NCI-H748 (cell line): ENCODE measurements around the gene ERCC3.
A peak's percentile ranks its signal among the peaks of the same experiment; 100 is the strongest.

Experiments
- DNase-seq: peaks from one replicate; lab custom pipeline; 2025; ENCODE audit not compliant: unreplicated experiment; lab: John Stamatoyannopoulos, UW

Gene ERCC3

DNA sequence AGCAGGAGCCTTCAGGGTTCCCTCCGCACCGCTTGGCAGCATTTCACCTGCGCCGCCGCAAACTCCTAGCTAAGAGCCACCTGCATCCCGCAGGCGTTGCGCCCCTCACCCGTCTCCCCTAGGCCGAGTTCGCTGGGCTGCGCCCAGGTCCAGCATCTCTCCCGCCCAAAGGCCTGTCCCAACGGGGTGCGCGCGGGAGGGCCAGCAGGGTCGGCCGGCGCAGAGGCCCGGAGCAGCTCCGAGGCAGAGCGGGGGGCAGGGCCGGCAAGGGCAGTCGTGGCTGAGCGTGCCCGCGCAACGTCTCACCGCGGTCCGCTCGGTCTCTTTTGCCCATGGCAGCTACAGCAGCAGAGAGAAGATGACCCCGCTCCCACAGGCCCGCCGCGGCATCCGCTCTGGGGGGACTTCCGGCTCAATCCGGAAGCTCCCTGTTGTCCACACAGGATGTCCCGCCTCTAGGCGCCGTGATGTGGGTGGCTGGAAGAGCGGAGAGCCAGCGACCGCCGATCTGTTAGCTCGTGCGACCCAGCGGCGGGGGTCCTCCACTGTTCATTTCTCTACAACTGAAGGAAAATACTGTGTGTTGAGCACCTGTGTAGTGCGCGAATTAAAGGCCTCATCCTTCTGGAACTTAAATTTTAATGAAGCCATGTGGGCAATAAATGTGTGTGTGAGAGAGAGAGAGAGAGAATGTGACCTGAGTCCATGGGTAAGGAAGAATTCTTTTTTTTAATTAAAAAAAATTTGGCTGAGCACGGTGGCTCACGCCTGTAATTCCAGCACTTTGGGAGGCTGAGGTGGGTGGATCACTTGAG, at the start of gene ERCC3:
Gene ERCC3 (minus strand): TSS at position 397 of the 815 bp plus-strand sequence. CDS start 63 bp downstream, at position 334.
- peak; percentile 88 for DNase-seq

DNA sequence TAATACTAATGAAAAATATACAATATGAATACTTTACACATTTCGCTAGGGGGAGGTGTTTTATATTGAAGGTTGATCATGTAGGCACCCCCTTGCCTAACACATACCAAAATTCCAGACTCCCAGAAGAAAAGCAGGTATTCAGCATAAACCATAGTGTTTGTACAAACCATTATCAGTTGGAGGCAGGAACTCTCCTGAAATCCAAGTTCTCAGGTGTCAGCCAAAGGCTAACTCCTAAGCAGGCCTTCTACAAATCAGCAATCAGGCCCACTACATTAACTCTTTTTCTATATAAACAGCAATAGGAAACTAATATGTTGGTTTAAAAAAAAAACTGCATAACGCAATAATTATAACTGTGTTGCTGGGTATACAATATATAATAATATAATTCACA, 49.3 kb upstream of the ERCC3 start:
- no peak for DNase-seq

DNA sequence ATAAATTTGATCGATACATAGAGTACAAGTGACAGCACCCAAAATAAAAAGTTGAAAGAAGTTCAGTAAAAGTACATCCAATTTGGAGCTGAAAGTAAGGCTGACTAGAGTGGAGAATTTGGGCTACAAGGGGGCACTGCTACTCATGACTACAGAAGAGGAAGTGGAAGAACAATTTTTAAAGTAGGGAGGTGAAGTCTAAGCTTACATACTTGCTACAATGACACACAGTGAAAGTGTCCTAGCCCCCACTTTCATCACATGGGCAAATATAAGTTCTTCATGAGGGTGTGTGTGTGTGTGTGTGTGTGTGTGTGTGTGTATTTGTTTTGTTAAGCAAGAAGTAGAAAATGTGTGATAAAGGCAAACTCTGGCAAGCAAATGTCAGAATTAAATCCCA, 48.2 kb upstream of the ERCC3 start:
- DNase-seq: no peak

DNA sequence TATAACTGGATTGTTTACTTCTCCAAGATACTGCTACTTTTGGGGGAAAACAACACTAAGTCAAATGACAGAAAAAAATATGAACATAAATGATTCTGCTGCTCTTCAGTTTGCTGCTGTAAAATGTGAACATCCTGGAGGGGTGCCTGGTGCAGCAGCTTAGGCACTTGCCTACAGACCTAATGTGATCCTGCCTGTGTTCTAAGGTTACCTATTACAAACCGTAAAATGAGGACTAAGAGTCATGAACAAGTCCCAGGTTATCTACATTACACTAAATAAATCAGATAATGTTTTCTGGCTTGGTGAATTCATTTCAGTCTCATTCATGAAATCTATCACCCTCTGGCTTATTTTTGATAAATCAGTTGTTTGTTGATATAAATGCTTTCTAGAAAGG, 38.4 kb upstream of the ERCC3 start:
- no peak for DNase-seq

DNA sequence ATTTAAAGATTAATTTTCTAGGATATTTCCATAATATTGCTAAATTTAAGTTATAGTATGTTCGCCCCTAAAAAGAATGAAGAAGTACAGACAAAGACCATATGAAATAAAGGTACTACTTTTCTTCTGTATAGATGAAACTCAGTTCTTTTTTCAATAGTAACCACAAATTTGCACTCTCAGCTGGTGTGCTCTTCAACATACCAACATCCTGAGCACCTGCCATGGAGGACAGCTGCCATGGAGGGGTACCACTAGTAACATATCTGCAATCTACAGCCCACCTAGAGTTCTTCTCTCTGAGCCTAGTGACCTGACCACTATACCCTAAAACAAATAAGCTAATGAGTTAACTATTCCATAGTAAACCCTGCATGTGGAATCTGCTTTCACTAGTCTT, 36.8 kb upstream of the ERCC3 start:
- no peak for DNase-seq

DNA sequence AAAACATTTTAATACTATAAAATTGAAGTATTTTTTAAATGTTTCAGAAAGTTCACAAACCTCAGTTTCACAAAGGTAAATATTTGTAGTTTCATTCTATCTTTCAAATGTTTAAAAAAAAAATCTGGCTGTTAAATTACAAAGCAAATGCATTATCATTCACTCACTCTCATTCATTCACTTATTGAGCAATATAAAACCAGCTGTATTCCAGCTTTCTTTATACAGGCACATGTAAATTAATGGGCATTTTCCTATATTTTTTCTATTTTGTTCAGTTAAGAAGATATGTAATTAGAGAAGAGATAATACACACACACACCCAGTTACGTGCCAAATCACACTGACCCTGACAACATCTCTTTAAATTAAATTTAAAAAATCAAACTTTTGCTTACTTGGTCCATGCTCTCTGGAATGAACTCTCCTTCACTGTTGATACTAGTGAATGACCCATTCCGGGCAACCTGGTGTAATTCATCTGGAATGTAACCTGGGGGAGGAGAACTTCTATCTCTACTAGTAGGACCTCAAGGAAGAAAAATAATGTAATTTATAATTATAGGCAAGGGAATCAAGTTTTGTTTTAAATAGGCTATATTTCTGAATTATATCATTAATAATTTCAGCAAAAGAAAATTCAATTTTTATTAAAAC, 32.5 kb upstream of the ERCC3 start:
- DNase-seq: no peak

DNA sequence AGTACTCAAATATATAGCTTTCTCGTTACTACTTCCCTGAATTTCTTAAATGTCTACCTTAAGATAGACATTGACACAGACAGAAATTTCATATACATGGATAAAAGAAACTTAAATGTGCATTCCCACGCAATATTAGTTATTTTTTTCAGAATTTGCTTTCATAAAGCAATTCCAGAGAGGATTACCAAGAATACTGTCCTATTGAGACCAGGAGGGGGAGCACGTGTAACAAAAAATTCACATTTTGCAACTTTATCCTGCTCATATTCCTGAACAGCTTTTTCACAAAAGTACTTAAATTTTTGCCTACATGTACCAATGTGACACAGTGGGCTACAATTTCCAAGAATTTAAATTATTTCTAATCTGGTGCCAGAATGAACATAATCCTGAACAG, 30.7 kb upstream of the ERCC3 start:
- DNase-seq: peak; percentile 1

DNA sequence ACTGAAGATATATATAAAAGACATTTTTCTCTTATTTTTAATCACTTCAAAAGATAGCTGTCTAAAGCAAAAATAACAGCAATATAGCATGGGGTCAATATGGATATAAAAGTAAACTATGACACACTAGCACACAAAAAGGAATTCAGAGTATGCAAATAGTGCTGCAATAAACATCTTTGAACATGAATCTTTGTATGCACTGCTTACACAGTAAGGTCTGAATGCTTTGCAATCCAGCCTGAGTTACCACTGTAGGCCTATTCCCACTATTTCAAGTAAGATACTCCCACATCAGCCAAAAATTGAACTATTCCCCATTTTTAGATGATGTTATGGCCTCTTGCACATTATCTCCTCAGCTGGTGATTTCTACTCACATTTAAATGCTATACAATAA, 27.4 kb upstream of the ERCC3 start:
- no peak for DNase-seq

DNA sequence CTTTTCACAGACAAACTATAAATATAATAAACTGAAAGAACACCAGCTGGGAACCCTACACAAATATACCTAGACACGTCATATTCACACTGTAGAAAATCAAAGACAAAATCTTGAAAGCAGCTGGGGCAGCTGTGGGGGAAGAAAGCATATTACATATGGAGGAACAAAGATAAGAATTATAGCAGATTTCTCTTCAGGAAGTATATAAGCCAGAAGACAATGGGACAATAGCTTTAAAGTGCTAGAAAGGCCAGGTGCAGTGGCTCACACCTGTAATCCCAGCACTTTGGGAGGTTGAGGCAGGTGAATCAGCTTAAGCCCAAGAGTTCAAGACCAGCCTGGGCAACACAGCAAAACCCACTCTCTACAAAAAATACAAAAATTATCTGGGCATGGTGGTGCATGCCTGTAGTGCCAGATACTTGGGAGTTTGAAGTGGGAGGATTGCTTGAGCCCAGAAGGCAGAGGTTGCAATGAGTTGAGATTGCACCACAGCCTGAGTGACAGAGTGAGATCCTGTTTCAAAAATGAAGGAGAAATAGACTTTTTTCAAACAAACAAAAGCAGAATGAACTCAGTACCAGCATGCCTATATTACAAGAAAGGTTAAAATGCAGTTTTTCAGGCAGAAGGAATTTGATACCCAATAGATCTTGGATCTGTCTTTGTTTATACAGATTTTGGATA, 26.8 kb upstream of the ERCC3 start:
- no peak for DNase-seq

DNA sequence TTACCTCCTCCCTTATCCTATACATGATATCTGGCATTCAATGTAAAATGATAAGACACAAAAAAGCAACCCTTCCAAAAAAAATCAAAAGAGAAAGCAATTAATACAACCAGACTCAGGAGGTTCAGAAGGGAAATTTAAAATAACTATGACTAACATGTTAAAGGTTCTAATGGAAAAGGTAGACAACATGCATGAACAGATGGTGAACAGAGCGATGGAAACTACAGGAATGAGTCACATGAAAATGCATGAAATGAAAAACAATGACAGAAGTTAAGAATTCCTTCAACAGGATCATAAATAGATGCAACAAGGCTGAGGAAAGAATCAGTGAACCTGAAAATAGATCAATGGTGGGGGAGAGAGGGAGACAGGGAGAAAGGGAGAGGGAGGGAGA, 26.1 kb upstream of the ERCC3 start:
- DNase-seq: no peak

DNA sequence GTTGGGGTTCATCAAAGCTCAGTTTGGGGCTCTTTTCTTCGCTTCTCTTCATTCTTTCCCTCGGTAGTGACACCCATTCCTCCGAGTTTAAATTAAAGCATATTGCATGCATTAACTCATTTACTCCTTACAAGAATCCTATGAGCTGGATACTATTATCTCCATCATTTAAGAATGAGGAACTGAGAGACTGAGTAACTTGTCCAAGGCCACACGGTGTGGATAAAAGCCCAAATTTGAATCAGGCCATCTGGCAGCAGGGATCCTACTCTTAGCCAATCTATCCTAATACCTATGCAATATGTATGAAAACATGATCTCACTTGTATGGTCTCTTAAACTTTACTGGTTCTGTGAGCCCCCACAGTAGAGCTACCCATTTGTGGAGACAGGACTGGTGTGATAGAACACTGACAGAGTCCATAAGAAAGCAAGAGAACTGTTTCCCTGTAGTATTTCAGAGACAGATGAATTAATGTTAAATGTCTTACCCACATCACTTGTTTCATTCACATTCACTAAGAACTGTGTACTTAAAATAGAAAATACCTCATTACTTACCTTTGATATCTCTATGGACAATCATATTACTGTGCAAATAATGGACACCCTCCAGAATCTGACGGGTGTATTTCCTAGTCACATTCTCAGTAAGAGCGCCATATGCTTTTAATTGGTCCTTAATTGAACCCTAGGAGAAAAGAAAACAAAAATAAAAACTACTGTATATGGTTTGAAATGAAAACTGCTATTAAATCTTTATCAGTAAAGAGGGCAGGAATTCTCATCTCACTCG, 20.4 kb upstream of the ERCC3 start:
- DNase-seq: no peak

DNA sequence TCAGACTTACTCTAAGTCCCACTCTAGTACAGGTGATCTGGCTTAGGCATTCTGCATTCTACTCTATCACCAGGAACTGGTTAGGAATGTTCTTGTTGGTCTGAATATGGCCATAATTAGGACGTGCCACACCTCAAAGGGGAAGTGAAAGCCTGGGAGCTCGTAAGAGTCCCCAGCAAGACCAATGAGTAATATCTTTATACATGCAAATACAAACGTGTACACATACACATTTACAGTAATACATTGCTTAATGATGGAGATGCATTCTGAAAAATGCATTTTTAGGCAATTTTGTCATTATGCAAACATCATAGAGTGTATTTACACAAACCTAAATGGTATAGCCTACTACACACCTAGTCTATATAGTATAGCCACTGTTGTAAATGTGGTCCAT, 19.5 kb upstream of the ERCC3 start:
- DNase-seq: no peak

DNA sequence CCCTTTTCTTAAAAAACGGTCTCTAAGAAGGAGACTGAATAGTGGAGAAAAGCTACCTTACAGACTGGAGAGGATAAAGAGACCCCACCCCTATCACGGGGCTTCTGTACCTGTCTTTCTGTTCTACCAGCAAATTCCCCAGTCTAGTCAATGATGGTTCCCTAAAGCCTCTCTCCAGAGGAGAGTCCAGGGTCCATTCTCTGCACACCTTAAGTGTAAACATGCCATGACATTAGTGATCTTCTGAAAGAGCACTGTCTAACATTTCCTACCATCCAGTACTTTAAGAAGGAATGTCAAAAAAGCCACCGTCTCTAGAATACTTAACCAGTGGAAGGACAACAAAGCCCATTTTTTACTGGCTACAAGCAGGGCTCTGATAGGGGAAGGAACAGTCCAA, 17.0 kb upstream of the ERCC3 start:
- DNase-seq: no peak

DNA sequence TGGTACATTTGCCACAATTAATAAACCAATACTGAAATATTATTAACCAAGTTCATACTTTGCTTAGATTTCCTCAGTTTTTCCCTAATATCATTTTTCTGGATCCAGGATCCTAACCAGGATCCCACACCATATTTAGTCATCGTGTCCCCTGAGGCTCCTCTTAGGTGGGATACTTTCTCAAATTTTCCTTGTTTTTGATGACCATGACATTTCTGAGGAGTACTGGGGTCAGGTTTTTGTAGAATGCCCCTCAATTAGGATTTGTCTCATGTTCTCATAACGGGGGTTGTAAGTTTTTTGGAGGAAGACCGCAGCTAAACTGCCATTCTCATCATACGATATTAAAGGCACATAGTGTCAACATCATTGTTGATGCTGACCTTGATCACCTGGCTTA, 15.5 kb upstream of the ERCC3 start:
- DNase-seq: no peak

DNA sequence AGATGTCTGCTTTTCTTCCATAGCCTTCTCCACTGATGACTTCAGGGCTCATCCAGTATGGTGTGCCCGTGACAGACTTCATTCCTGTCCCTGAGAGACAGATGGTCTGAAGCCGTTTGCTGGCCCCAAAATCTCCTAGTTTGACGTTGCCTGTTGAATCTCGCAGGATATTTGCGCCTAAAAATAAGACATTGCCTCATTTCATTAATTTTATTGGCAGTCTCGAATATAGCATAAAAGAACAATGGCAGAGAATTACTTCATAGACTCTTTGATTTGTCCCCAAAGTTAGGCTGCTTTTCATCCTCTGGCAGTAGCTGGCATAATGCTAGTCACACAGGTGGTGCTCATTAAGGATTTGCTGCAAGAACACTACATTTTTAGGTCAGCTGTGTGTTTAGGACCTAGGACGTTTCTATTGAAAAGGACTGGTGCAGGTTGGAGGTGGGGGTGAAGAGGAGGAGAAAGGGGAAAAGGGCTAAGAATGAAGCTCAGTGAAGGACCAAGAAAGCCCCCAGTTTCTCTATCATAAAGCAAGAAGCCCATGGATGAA, 14.7 kb upstream of the ERCC3 start:
- no peak for DNase-seq

DNA sequence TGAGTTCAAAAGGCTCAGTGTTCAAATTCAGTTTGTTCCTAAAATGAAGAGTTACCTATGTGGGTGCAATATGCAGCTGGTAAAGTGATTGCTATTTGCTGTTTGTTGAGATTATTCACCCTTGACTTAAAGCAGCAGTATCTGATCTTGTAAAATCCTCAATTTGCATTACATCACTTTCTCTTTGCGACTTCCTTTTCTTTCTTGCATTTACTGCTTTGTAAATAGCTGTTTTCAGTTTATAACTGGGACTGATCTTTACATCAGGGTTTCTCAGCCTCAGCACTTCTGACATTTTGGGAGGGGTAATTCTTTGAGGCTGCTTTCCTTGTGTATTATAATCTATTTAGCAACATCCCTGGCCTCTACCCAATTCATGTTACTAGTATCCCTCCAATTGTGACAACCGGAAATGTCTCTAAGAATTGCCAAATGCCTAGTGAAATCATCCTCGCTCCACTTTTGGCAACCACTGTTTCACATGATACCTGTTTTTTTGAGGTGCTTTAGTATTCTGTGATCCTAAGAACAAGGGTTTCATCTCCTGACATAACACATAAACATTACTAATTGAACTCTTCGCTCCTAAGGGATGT, 12.1 kb upstream of the ERCC3 start:
- DNase-seq: no peak

DNA sequence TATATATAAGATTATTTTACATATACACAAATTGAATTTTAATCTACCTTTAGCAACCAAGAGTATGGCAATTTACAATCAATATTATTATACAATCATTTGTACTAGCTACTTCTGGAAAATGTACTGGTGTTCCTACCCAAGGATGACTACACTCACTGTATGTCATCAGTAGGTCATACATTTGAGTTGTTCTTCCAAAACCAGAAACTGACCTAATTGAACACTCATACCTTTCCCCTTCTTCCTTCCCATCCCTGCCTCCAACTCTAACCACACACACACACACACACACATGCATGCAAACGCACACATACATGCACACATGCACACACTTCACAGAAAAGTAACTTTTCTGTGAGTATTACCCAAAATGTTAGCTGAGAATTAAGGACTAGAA, 8.2 kb upstream of the ERCC3 start:
- DNase-seq: no peak

DNA sequence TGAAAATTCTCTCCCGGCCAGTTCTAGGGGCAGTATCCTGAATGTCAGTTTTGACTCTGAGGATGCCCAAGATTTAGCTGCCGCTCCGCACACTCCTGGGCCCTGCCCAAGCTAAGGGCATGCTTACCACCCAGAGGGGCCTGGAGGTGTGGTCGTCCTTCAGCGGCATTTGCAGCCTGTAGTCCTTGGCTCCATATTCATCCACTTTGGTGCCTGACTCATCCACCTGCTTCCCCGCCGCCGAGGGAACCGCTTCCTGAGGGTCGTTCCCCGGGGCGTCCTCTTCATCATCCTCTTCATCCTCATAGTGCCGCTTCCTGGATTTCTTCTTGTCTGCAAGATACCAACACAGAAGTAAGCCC, 577 bp downstream of the ERCC3 start:
- peak; percentile 20 for DNase-seq

DNA sequence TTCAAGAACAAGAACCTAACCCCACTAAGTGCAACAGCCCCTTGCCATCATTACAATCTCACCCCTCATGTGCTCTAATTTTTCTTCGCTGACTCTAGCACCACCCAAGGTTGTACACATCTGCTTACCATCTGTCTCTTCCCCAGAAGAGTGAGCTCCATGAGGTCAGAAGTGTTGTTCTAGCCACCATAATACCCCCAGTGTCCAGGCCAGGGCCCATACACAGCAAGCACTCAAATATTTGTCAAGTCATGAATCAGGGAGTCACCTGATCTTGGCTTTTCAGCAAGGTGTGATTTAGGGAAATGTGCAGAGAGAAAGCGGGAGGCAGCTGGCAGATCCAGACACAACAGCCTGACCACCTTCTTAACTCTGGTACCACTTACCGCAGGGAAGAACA, 5.7 kb downstream of the ERCC3 start:
- DNase-seq: no peak

DNA sequence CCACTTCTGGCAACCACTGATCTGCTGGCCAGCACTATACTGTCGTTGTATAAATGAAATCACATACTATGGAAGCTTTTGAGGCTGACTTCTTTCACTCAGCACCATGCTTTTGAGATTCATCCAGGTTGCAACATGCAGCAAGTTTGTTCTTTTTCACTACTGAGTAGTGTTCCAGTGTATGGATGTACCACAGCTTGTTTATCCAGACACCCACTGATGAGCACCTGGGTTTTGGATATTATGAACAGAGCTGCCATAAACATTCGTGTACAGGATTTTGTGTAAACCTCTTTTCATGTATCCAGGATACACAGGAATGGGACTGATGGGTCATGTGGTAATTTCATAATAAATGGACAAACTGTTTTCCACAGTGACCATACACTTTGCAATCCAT, 10.7 kb downstream of the ERCC3 start:
- DNase-seq: no peak

DNA sequence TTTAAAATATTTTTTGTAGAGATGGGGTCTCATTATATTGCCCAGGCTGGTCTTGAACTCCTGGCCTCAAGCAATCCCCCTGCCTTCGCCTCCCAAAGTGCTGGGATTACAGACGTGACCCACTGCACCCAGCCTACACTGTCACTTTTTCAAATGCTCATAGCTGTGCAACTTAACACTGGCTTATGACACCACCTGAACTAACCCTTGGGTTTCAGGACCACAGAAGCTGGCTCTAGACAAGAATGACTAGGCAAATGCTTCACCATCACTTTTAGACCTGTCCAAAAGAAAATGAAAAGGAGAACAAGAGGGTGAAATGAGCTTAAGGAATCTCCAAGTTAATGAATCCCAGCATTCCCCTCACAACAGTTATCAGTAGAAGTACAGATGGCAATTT, 13.3 kb downstream of the ERCC3 start:
- DNase-seq: no peak
